Measurements from ENCODE around the gene PKN3. TPM values are rescaled to one million over a fixed set of nuclear protein-coding genes. Genes with fewer than 3 reads are reported as not detected.

Gene PKN3
- total RNA-seq, 4 donors from 2014 or later, result 1.4 to 5.2 (median 3.3) TPM

- no peak overlapping the region for H3K4me3 ChIP-seq
- ATAC-seq (no peak), DNase-seq (no peak)
- no peaks in the 10 kb centered on the region for H3K27me3 ChIP-seq
- in situ Hi-C loops (cut with MboI; ENCODE audit: low sequenced_read_pairs in 4 of 4), result no loop called here
- H3K27ac ChIP-seq, result no peak overlapping the region
- no peaks in the 10 kb centered on the region for H3K4me1 ChIP-seq
- H3K36me3 ChIP-seq, result no peaks in the 10 kb centered on the region
- intact Hi-C loops (cut with DNase I; ENCODE audit: low total_unique reads), result no loop called here
- TF ChIP-seq POLR2A (IDR thresholded peaks at IDR 0.05) (no peak), CTCF (IDR thresholded peaks at IDR 0.05 in 4 of 5, conservative IDR thresholded peaks at IDR 0.05 in 1 of 5) (no peak)
- no peaks in the 10 kb centered on the region for H3K9me3 ChIP-seq
Observed at GRCh38 chr9:128712451-128713410, 10.4 kb downstream of the PKN3 start.

GRCh38 chr9:128713411-128713780 lies 11.1 kb downstream of the PKN3 start:
- Histone ChIP-seq H3K4me1 (no peaks in the 10 kb centered on the region), H3K27ac (no peak overlapping the region), H3K36me3 (no peaks in the 10 kb centered on the region), H3K9me3 (no peaks in the 10 kb centered on the region), H3K27me3 (no peaks in the 10 kb centered on the region), H3K4me3 (no peak overlapping the region)
- DNase-seq (no peak), ATAC-seq (no peak)
- intact Hi-C loops (cut with DNase I; ENCODE audit: low total_unique reads), result no loop called here
- in situ Hi-C loops (cut with MboI; ENCODE audit: low sequenced_read_pairs in 4 of 4), result no loop called here
- TF ChIP-seq POLR2A (IDR thresholded peaks at IDR 0.05) (no peak), CTCF (IDR thresholded peaks at IDR 0.05 in 4 of 5, conservative IDR thresholded peaks at IDR 0.05 in 1 of 5) (no peak)

DNA sequence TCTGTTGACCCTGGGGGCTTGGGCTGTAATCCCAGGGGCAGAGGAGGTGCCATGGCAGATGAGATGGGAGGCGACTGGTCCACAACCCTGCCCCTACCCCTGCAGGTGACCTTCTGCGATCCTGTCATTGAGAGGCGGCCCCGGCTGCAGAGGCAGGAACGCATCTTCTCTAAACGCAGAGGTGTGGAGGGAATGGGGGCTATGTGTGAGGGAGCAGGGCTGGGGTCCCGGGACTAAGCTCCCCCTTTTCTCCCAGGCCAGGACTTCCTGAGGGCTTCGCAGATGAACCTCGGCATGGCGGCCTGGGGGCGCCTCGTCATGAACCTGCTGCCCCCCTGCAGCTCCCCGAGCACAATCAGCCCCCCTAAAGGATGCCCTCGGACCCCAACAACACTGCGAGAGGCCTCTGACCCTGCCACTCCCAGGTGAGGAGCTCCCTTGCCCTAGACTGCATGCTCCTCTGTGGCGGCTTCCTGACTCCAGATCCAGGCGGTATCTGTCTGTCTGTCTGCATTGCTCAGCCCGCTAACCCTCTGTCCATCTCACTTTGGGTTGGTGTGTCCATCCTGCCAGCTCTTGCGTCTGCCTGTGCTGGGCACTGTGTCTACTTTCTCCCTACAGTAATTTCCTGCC lies 11.8 kb downstream of the PKN3 start:
- in situ Hi-C loops (cut with MboI; ENCODE audit: low sequenced_read_pairs in 4 of 4), result no loop called here
- intact Hi-C loops (cut with DNase I; ENCODE audit: low total_unique reads), result no loop called here
- Histone ChIP-seq H3K27ac (no peak overlapping the region), H3K4me1 (no peaks in the 10 kb centered on the region), H3K9me3 (no peaks in the 10 kb centered on the region), H3K36me3 (no peaks in the 10 kb centered on the region), H3K4me3 (no peak overlapping the region), H3K27me3 (no peaks in the 10 kb centered on the region)
- TF ChIP-seq CTCF (IDR thresholded peaks at IDR 0.05 in 4 of 5, conservative IDR thresholded peaks at IDR 0.05 in 1 of 5) (no peak), POLR2A (IDR thresholded peaks at IDR 0.05) (no peak)
- DNase-seq (no peak), ATAC-seq (no peak)

DNA sequence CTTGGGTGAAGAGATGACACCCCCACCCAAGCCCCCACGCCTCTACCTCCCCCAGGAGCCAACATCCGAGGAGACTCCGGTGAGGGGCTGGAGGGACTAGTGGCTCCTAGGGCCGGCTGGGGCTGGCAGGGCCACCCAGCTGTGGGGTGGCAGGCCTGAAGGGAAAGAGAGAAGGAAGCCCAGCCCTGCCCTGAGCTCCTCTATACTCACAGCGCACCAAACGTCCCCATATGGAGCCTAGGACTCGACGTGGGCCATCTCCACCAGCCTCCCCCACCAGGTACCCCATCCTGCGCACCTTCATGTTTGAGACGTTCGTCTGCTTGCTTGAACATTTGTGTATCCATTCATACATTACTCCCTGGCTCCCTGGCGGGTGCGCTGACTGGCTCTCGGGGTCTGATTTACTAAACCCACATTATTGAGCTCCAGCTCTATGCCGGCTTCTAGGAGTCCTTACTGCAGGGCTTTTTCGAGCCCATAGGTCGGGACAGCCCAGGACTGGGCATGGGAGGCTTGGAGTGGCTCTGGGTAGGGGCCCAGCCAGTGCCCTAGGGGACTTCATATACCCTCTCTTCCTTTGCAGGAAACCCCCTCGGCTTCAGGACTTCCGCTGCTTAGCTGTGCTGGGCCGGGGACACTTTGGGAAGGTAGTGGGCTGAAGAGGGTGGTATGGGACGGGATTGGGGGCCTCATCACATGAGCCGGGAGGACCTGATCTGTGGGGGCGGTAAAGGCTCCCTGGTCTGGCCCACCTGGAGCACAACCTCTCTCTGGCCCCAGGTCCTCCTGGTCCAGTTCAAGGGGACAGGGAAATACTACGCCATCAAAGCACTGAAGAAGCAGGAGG lies 12.5 kb downstream of the PKN3 start:
- no peaks in the 10 kb centered on the region for H3K9me3 ChIP-seq
- no peak for TF ChIP-seq CTCF (IDR thresholded peaks at IDR 0.05 in 4 of 5, conservative IDR thresholded peaks at IDR 0.05 in 1 of 5)
- no peak for TF ChIP-seq POLR2A (IDR thresholded peaks at IDR 0.05)
- H3K4me1 ChIP-seq, result no peaks in the 10 kb centered on the region
- DNase-seq (no peak), ATAC-seq (no peak)
- no peaks in the 10 kb centered on the region for H3K27me3 ChIP-seq
- no peak overlapping the region for H3K27ac ChIP-seq
- no peaks in the 10 kb centered on the region for H3K36me3 ChIP-seq
- no peak overlapping the region for H3K4me3 ChIP-seq
- intact Hi-C loops (cut with DNase I; ENCODE audit: low total_unique reads) (no loop called here), in situ Hi-C loops (cut with MboI; ENCODE audit: low sequenced_read_pairs in 4 of 4) (no loop called here)

Measured in gastrocnemius medialis (tissue), 4 donors.